Measurements from ENCODE around the gene B4GALNT4.
"Not testable (repeated sequence)": the region's sequence is repeated elsewhere in the genome, so short reads cannot be mapped to it uniquely, and the experiment has no call there.

B4GALNT4 gene

DNA sequence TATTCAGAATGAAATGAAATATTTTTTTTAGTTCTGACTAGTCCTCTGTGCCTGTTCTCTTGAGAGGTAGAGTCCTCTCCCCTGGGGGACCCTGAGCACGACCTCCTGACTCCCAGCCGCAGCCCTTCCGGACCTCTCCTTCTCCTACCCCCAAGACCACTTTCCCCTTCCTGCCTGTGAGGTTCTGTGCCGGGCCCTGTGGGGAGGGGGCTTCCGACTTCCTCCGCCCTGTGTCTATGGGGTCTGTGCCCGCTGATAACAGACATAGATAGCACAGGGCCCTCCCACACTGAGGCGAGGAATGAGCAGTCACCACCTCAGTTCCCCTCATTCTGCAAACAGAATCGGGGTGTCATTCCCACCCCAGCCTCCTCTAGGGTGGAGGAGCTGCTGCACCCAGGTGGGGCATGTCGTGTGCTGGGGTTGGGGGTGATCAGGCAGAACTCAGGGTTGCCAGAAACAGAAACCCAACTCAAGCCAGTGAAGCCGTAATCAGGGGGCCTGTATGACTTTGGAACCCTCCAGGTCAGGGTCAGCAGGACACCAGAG, 12.9 kb downstream of the B4GALNT4 start:
- no peak overlapping the region for H3K27ac ChIP-seq
- TF ChIP-seq ZFX (IDR thresholded peaks at IDR 0.05; ENCODE audit: borderline replicate concordance), result no peak
- TF ChIP-seq, protein P1, sequence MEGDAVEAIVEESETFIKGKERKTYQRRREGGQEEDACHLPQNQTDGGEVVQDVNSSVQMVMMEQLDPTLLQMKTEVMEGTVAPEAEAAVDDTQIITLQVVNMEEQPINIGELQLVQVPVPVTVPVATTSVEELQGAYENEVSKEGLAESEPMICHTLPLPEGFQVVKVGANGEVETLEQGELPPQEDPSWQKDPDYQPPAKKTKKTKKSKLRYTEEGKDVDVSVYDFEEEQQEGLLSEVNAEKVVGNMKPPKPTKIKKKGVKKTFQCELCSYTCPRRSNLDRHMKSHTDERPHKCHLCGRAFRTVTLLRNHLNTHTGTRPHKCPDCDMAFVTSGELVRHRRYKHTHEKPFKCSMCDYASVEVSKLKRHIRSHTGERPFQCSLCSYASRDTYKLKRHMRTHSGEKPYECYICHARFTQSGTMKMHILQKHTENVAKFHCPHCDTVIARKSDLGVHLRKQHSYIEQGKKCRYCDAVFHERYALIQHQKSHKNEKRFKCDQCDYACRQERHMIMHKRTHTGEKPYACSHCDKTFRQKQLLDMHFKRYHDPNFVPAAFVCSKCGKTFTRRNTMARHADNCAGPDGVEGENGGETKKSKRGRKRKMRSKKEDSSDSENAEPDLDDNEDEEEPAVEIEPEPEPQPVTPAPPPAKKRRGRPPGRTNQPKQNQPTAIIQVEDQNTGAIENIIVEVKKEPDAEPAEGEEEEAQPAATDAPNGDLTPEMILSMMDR (IDR thresholded peaks at IDR 0.05), result no peak

DNA sequence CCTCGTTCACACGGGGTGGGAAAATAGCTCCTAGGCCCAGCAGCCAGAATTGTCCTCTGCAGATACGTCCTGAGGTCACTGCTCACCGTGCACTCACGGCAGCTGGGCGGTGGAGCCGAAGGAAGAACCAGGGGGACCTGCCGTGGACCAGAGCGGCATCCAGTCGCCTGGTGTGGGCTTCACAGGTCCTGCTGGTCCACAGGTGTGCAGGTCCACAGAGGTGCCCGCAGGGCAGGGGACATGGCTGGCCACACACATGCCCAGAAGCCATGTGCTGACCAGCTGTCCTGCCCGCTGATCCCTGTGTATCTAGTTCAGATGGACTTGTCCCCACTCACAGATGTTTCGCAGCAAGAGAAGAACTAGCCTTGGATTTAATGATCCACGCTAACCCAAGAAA, 14.1 kb downstream of the B4GALNT4 start:
- TF ChIP-seq, protein P1 (IDR thresholded peaks at IDR 0.05), result no peak
- no peak for TF ChIP-seq ZFX (IDR thresholded peaks at IDR 0.05; ENCODE audit: borderline replicate concordance)
- no peak overlapping the region for H3K27ac ChIP-seq

DNA sequence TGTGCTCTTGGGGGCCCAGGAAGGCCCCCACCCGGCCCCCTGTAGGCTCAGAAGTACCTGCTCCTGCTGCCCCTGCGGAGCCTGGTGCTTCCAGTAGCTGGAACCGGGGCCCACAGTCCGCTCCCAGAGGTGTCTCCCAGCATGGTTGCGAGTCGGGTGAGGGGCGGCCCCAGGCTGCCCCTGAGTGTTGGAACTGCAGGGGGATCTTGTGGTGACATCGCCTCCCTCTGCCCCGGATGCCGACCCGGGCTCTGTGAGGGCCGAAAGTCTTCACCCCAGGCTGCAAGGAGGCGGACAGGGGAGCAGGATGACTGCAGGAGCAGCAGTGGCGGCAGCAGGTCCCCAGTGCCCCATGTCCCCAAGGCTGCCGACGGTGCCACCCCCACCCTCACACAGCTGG, 15.2 kb downstream of the B4GALNT4 start:
- no peak overlapping the region for H3K27ac ChIP-seq
- TF ChIP-seq, protein P1 (IDR thresholded peaks at IDR 0.05), result no peak
- TF ChIP-seq ZFX (IDR thresholded peaks at IDR 0.05; ENCODE audit: borderline replicate concordance), result no peak

DNA sequence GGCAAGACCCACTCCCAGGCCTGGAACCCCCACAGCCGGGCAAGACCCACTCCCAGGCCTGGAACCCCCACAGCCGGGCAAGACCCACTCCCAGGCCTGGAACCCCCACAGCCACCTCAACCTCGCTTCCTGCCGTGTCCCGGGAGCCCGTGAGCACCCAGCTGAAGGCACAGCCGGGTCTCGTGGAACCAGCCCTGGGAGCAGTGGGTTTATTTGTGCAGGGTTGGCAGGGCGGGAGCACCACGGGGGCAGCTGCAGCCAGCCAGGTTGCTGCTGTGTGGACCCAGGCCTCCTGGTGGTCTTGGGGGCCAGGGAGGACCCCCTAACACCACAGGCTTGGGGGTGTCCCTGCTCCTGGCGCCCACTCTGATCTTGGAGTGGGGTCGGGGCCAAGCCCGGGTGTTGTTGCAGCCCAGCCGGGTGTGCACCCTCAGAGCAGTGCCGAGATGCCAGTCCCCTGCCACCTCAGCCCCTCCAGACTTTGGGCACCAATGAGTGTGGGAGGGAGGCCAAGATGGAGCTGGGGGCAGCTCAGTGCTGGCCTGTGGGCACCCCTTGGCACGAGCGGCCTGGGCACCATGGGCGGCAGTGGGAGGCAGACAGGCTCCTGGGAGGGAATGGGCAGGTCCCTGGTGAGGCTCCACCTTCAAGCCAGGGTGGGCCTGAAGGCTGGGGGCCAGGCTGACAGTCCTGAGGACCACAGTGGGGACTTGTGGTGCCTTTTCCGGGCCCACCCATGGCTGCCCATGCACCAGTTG, 16.5 kb downstream of the B4GALNT4 start:
- TF ChIP-seq ZFX (IDR thresholded peaks at IDR 0.05; ENCODE audit: borderline replicate concordance), result no peak
- TF ChIP-seq, protein P1 (IDR thresholded peaks at IDR 0.05), result no peak
- no peak overlapping the region for H3K27ac ChIP-seq

DNA sequence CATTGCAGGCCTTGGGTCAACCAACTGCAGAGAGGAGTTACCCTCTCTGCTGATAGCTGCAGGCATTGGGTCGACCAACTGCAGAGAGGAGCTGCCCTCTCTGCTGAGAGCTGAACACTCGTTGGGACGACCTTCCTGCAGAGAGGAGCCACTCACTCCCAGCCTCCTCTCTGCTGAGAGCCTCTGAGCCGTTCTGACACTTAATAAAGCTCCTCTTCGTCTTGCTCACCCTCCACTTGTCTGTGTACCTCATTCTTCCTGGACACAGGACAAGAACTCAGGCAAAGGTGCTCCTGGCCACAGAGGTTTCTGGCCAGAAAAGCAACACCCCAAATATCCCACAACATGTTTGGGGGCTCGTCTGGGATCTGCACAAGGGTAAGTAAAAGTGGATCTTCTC, 17.2 kb downstream of the B4GALNT4 start:
- TF ChIP-seq, protein P1 (IDR thresholded peaks at IDR 0.05), result no peak
- no peak overlapping the region for H3K27ac ChIP-seq

DNA sequence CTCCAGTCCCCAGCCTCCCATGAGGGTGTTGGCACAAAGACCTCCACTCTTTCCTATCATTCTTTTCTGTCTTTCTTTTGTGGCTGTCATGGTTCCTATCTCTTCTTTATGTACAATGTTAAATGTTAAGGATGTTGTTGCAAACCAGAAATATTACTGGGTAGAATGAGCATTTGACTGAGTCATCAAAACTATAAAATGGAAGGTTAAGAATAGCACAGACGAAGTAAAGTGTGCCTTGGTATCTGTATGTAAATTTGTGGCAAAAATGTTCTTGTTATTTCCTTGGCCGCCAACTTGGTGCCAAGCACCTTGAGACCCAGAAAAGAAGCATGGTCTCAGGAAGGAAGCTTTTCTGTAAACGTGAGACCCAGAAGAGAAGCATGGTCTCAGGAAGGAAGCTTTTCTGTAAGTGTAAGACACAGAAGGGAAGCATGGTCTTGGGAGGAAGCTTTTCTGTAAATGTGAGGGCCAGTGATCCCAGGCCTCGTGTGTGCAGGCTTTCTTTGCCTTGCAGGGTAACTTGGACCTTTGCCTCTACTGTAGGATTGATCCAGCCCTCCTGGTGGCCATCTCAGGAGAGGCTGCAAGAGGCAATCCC, 18.0 kb downstream of the B4GALNT4 start:
- TF ChIP-seq, protein P1 (IDR thresholded peaks at IDR 0.05), result no peak
- TF ChIP-seq ZFX (IDR thresholded peaks at IDR 0.05; ENCODE audit: borderline replicate concordance), result no peak
- no peak overlapping the region for H3K27ac ChIP-seq

DNA sequence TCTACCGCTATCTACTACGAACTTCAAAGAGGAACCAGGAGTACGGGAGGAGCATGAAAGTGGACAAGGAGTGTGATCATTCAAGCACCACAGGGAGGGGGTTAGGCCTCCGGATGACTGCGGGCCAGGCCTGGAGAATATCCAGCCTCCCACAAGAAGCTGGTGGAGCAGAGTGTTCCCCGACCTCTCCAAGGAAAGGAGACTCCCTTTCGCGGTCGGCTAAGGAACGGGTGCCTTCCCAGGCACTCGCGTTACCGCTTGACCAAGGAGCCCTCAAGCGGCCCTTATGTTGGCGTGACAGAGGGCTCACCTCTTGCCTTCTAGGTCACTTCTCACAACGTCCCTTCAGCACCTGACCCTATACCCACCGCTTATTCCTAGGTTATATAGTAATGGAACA, 20.1 kb downstream of the B4GALNT4 start:
- not testable (repeated sequence) for H3K27ac ChIP-seq
